Inflammatory macrophage (primary cell): ENCODE measurements around the gene HNRNPLL.
"Not testable (repeated sequence)": the region's sequence is repeated elsewhere in the genome, so short reads cannot be mapped to it uniquely, and the experiment has no call there.

ENCODE experiments used
- DNase-seq, 2 donors: peaks; one replicate each; pipeline ENCODE4 v3.0.0-alpha.2; 2020 to 2022

The HNRNPLL gene

GRCh38 chr2:38552259-38552658 is 50.5 kb downstream of the HNRNPLL start:
- no peak for DNase-seq

GRCh38 chr2:38551746-38552145 is 51.0 kb downstream of the HNRNPLL start:
- no peak for DNase-seq

- no peak for DNase-seq
Measured at GRCh38 chr2:38551171-38551570, 51.6 kb downstream of the HNRNPLL start.

GRCh38 chr2:38549851-38550250 is 52.9 kb downstream of the HNRNPLL start:
- DNase-seq, result no peak

- DNase-seq, result no peak
Measured at GRCh38 chr2:38549071-38549704, 53.5 kb downstream of the HNRNPLL start.

- peak; percentile 13 to 29 for DNase-seq
Measured at GRCh38 chr2:38547791-38548190, 54.9 kb downstream of the HNRNPLL start.

- DNase-seq, result no peak
Measured at GRCh38 chr2:38546585-38546984, 56.1 kb downstream of the HNRNPLL start.

GRCh38 chr2:38546064-38546463 is 56.7 kb downstream of the HNRNPLL start:
- no peak for DNase-seq

GRCh38 chr2:38542248-38542631 is 60.5 kb downstream of the HNRNPLL start:
- not testable (repeated sequence) for DNase-seq

- no peak for DNase-seq
Measured at GRCh38 chr2:38540580-38541286, 62.0 kb downstream of the HNRNPLL start.

GRCh38 chr2:38539086-38539485 is 63.6 kb downstream of the HNRNPLL start:
- DNase-seq, result no peak

GRCh38 chr2:38537937-38538525 is 64.7 kb downstream of the HNRNPLL start:
- no peak for DNase-seq

GRCh38 chr2:38537296-38537695 is 65.4 kb downstream of the HNRNPLL start:
- not testable (repeated sequence) for DNase-seq

GRCh38 chr2:38535744-38536506 is 66.8 kb downstream of the HNRNPLL start:
- DNase-seq, result peak; percentile 63 to 66

- no peak for DNase-seq
Measured at GRCh38 chr2:38535404-38535743, 67.4 kb downstream of the HNRNPLL start.

- peak in 1 of 2 donors; percentile 32 for DNase-seq
Measured at GRCh38 chr2:38534746-38535403, 67.9 kb downstream of the HNRNPLL start.

- no peak for DNase-seq
Measured at GRCh38 chr2:38533757-38534545, 68.8 kb downstream of the HNRNPLL start.

- DNase-seq, result peak; percentile 76 to 89
Measured at GRCh38 chr2:38533180-38533579, 69.5 kb downstream of the HNRNPLL start.

- DNase-seq, result no peak
Measured at GRCh38 chr2:38532366-38532765, 70.4 kb downstream of the HNRNPLL start.

- no peak for DNase-seq
Measured at GRCh38 chr2:38529208-38529607, 73.5 kb downstream of the HNRNPLL start.

GRCh38 chr2:38528534-38528933 is 74.2 kb downstream of the HNRNPLL start:
- DNase-seq, result no peak

GRCh38 chr2:38528008-38528442 is 74.7 kb downstream of the HNRNPLL start:
- peak in 1 of 2 donors; percentile 37 for DNase-seq
